HG03108 (cell line): Measurements from ENCODE around the gene FXR2.
"Not testable (repeated sequence)": the region's sequence is repeated elsewhere in the genome, so short reads cannot be mapped to it uniquely, and the experiment has no call there.

ENCODE experiments used
- ATAC-seq: cut with Tn5 transposase; IDR thresholded peaks from one replicate; pipeline ENCODE4 v1.9.1; 2021; ENCODE audit warnings: moderate library complexity; ENCODE audit not compliant: unreplicated experiment

FXR2 gene

GRCh38 chr17:7614425-7615264 lies at the start of gene FXR2:
Gene FXR2, minus strand, starts transcription at chr17:7614897. Its CDS starts 365 bp downstream, at chr17:7614532.
- ATAC-seq: peak; percentile 85

GRCh38 chr17:7656958-7657609 lies 42.4 kb upstream of the FXR2 start:
- ATAC-seq: no peak

- no peak for ATAC-seq
Observed at GRCh38 chr17:7655541-7655840, 40.8 kb upstream of the FXR2 start.

GRCh38 chr17:7654832-7655540 lies 40.3 kb upstream of the FXR2 start:
- no peak for ATAC-seq

DNA sequence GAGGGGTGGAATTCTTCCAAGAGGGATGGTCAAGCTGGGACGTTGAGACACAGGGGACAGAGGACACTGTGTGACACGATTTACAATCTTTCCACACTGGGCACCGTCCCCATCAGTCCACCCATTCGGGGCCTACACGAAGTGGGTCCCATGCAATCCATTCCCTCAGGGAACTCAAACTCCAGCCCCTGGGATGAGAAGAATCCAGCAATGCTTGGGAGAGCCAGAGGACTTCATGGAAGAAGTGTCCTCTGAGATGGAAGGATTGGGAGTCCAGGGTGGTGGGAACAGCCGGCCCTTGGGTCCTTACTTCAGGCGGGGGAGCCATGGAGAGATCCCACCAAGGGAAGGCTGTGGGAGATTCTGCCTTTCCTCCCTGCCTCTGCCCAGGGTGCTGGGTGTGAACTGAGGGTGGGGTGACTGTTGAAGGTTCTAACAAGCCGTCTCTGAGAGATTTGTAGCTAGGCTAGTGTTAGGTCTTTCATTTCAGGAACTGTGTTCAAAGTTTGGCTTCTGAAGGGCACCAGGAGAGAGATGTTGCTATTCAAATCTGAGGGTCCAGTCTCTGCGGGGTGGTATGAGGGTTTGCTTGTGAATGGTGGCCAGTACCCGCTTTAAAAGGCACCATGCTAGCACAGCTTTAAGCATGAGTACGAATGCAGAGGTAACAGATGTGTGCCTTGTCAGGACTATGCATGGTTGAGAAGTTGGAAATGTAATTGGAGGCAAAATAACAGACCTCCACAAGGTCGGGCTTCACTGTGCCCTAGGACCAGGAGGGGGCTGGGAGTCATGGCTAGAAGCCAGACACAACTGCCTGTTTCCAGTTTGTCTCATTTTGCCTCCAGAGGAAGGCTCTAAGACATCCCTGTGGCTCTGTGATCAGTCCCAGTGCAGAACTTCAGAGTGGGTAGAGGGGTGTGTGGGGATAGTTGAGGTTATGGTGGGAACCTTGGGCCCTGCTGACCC lies 38.0 kb upstream of the FXR2 start:
- ATAC-seq: no peak

DNA sequence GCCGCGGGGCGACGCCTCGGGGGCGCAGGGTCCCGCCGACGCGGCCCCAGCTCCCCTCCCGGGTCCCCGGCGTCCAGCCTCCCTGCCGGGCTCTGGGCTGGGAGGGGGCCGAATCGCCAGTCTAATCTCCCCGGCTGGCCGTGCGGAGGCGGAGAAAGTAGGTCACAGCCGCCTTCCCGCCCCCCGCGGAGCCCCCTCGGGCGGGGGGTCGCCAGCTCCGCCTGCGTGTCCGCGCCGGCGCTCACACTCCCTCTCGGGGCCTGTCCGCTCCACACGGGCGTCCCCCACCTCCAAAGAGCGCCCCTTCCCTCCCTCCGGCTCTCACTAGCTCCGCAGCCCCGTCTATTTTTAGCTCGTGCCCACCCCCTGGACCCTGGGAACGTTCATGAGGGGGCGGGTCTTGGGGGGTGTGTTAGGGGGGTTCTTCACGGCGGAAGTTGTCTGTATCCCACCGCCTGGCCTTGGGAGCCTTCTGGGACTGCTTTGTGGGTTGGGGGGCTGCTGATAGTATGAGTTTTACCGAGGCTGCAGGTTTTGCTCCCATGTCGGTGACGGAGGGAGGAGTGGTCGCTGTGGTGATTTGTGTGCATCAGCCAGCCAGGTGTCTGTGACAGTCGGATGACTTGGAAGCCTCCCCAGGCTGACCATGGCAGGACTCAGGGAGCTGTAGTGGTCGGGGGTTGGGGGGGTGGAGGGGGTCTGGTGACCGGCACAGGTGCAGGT lies 37.1 kb upstream of the FXR2 start:
- no peak for ATAC-seq

DNA sequence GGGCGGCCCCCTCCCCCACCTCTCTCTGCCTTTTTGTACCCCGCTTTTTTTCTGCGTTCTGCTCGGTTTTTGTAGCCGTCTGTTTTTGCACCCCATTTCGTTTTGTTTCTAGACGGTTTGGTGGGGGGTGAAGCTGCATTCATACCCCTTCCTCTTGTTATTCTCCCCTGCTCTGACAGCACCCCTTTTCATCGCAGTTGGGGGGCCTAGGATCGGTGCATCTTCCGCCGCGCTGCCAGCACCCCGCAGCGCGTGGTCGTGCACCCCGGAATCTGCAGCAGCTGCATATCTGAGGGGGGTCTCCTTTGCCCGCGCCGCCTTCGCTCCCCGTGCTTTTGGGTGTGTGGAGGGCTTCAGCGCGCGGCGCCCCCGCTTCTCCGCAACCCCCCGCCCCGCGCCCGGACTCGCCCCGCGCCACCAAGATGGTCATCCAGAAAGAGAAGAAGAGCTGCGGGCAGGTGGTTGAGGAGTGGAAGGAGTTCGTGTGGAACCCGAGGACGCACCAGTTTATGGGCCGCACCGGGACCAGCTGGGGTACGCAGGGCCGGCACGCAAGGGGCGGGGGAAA lies 36.5 kb upstream of the FXR2 start:
- ATAC-seq: no peak

DNA sequence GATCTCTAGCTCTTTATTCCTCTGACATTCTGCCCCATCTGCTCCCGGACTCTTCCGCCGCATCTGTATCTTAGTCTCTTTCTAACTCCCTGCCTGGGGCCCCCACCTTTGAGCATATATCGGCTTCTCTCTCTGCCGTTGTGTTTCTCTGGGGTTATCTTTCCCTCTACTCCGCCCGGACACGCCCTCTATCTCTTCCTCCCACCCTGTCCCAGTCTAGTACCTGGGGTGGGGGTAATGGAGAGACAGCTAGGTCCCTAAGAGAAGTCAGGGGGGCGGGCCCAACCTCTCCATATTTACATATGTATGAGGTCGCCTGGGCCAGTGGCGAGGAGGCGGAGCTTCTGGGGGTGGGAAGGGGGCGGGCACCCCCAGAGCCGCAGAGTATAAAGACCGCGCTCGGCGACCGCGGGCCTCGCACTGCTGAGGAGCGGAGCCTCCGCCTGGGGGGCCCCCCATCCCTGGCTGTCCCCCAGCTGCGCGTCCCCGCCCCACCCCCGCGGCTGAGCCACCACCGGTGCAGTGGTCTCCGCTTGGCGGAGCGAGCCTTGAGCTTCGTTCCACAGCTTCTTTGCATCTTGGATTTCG lies 35.9 kb upstream of the FXR2 start, which contains the start of gene ATP1B2:
Gene ATP1B2, plus strand, starts transcription at position 418 of the 588 bp plus-strand sequence. CDS start 593 bp downstream, outside the sequence.
- ATAC-seq: no peak

DNA sequence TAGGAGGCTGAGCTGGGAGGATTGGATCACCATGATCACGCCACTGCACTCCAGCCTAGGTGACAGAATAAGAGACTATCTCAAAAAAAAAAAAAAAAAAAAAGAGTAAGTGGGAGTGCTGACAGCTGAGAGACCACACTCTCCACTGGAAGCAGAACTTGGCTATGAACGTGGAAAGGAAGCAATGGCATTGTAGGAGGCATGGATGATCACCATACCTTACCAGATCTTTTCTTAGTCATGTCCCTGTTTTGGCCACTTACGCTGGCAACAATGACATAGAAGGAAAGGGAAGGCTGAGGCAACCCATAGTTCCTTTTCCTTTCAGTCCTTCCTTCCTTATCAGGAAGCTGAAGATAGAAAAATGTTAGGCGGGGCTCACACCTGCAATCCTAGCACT lies 32.3 kb upstream of the FXR2 start:
- no peak for ATAC-seq

GRCh38 chr17:7646457-7646856 lies 31.8 kb upstream of the FXR2 start:
- ATAC-seq: no peak

DNA sequence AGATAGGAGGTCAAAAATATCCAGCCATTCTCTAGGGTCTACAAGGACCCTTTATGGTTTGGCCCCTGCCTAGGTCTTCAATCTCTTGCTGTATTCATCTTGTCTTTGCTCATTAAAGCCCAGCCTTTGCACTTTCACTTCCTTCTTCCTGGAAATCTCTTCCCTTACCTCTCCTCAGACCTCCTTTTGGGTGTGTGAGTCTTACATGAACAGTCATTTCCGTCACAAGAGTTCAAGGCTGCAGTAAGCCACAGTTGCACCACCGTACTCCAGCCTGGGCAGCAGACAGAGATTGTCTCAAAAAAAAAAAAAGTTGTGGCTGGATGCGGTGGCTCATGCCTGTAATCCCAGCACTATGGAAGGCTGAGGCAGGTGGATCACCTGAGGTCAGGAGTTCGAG lies 30.1 kb upstream of the FXR2 start:
- no peak for ATAC-seq

- ATAC-seq: not testable (repeated sequence)
Observed at GRCh38 chr17:7641635-7642034, 26.9 kb upstream of the FXR2 start.

GRCh38 chr17:7640783-7641182 lies 26.1 kb upstream of the FXR2 start:
- no peak for ATAC-seq

GRCh38 chr17:7636163-7636562 lies 21.5 kb upstream of the FXR2 start:
- no peak for ATAC-seq

- ATAC-seq: no peak
Observed at GRCh38 chr17:7634384-7634783, 19.7 kb upstream of the FXR2 start.

GRCh38 chr17:7633093-7633492 lies 18.4 kb upstream of the FXR2 start:
- ATAC-seq: no peak

DNA sequence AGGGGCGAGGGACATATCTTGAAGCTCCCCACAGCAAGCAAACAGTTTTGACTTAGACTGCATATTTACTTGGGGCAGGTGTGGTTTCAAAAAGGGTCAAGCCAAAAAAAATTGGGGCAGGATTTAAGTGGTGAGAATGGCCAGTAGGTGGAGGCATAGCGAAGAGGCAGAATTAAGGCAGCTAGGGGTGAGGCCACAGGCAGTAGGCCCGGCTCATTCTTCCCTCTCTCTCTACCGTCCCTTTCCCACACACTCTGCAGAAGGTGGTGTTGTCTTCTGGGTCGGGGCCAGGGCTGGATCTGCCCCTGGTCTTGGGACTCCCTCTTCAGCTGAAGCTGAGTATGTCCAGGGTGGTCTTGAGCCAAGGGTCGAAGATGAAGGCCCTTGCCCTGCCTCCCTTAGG lies 17.8 kb upstream of the FXR2 start:
- ATAC-seq: no peak

DNA sequence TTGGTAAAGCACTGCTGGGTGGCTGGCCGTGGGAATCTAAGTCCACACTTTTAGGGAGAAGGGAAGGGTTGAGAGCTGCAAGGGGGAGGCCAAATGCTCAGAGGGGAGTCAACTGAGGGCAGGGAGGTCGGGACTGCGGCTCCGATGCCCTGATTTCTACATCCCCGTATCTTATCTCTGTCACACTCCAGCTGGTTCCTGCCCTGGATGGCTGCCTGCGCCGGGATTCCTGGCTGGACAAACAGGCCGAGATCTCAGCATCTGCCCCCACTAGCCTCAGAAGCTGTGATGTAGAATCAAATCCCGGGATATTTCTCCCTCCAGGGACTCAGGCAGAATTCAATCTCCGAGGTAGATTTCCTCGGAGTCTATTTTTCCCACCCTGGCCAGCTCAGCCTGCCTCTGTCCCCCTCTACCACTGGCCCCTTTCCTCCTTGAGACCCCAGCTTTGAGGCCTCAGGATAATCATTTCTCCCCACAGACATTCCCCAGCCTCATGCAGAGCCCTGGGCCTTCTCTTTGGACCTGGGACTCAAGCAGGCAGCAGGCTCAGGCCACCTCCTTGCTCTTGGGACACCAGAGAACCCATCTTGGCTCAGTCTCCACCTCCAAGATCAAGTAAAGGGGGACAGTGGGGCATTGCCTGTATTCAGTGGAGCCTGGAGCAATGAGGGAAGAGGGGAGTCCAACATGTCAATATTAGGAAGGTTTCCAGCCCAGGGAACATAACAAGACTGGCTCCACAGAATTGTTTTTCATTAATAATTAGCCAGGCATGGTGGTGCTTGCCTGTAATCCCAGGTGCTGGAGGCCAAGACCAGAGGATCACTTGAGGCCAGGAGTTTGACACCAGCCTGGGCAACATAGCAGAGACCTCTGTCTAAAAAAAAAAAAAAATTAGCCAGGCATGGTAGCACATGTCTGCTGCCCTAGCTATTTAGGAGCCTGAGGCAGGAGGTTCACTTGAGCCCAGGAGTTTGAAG lies 17.0 kb upstream of the FXR2 start:
- ATAC-seq: no peak
